ENCODE data around the gene RAG1.

Gene RAG1

DNA sequence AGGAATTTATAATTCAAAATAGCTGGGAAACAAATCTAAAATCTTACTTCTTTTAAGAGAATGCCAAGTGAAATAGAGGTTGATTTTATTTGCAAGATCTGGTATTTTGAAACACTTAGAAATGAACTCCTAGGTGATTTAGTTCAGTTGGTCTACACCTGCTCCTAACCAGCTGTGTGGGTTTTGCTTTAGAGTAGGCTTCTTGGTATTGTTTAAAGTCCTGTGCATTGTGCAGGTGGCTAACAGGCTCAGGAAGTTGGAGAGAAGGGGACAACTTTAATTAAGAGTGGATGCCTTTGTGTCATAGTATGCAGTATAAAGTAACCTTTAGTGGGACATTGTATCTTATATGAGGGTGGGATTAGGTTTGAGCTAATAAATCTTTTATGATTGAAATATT lies 34.3 kb downstream of the RAG1 start:
- TF ChIP-seq, protein P1, sequence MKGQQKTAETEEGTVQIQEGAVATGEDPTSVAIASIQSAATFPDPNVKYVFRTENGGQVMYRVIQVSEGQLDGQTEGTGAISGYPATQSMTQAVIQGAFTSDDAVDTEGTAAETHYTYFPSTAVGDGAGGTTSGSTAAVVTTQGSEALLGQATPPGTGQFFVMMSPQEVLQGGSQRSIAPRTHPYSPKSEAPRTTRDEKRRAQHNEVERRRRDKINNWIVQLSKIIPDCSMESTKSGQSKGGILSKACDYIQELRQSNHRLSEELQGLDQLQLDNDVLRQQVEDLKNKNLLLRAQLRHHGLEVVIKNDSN (IDR thresholded peaks at IDR 0.05): no peak
- TF ChIP-seq ZBTB7A (IDR thresholded peaks at IDR 0.05; ENCODE audit: low read depth) (no peak), NFIC (IDR thresholded peaks at IDR 0.05) (no peak), CEBPB (IDR thresholded peaks at IDR 0.05) (no peak), YY1 (IDR thresholded peaks at IDR 0.05; ENCODE audit: low read depth) (no peak), EP300 (IDR thresholded peaks at IDR 0.05; ENCODE audit: borderline replicate concordance) (no peak), FOXM1 (IDR thresholded peaks at IDR 0.05; ENCODE audit: borderline replicate concordance, low read depth) (no peak)

DNA sequence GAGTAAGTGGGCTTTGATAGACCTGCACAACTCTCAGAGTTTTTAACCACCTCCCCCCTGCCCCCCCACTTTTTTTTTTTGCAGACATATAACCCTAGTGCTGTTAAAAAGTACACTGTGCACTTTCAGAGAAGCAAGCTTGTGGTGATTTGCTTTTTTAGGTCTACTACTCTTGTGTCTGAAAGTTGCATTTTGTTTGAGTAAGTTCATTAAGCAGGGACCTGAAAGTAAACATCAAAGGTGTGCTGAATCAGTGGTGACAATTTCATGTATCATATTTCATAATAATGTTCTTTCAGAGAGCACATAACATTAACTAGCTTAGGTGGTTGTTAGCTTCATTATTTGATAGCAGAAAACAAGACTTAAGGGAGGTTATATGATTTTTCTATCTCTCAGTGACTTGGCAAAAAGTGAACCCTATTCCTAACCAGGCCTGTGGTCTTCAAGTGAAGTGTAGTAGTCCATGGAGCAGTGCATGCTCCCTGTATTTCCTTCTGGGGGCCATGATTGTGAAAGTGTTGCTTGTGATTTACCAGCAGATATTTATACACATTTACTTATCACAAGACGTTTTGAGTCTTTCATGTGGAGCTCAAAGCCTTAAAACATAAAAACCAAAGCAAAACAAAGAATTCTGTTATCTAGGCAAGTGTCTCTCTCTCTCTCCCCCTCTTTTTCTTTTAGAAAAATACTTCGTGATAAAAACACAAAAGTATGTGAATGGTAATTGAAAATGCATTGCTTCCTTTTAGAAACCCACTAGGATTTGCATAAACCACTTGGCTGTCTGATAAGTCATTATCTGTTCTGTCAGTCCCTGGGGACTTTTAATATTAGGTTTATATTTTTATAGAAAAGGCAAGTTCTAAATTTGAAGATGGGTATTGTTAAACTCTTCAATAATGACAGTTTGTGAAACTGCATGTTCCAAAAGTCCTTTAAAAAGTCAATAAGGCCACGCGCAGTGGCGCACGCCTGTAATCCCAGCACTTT lies 37.7 kb downstream of the RAG1 start:
- TF ChIP-seq TCF12 (IDR thresholded peaks at IDR 0.05; ENCODE audit: low read depth) (no peak), TEAD4 (IDR thresholded peaks at IDR 0.05) (no peak), NFIC (IDR thresholded peaks at IDR 0.05) (no peak), CREB1 (IDR thresholded peaks at IDR 0.05; ENCODE audit: low read depth) (no peak), ZBTB7A (IDR thresholded peaks at IDR 0.05; ENCODE audit: low read depth) (no peak), EGR1 (IDR thresholded peaks at IDR 0.05) (no peak)
- TF ChIP-seq, protein P1 (IDR thresholded peaks at IDR 0.05): no peak
- TF ChIP-seq, protein P2, sequence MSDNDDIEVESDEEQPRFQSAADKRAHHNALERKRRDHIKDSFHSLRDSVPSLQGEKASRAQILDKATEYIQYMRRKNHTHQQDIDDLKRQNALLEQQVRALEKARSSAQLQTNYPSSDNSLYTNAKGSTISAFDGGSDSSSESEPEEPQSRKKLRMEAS (IDR thresholded peaks at IDR 0.05): no peak

DNA sequence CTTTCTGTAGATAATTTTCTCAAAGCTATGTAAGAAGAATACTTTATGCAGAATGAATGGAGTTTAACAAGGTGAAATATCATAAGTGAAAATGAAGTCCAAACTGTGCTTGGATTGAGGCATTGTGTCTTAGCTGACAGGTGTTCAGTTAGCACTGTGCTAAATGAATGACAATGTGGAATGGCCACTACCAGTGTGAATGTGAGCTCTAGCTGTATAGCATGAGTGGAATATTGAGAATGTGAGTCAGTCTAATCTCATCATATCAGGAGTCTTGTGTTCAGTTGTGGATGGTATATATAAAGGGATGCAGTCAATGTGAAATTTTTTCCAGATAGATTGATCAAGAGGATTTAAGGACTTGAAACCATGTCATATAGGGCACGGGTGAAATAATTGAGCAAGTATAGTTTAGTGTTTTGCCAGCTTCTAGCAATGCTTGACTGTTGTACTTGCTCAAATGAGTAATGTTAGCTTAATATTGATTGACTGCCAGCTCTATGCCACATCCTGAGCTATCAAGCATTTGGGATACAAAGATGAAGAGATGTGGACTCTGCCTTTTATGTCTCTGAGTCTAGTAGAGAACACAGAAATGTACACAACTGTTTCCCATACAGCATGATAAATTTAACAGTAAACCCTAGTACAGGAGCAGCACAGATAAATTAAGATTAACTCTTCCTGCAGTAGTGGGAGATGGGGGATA lies 40.8 kb downstream of the RAG1 start:
- TF ChIP-seq ZBTB7A (IDR thresholded peaks at IDR 0.05; ENCODE audit: low read depth): no peak
- TF ChIP-seq FOXM1 (IDR thresholded peaks at IDR 0.05; ENCODE audit: borderline replicate concordance, low read depth): no peak
- TF ChIP-seq EGR1 (IDR thresholded peaks at IDR 0.05): no peak
- TF ChIP-seq TEAD4 (IDR thresholded peaks at IDR 0.05): no peak
- TF ChIP-seq RAD21 (IDR thresholded peaks at IDR 0.05; ENCODE audit: low read depth): no peak
- no peak for TF ChIP-seq TCF12 (IDR thresholded peaks at IDR 0.05; ENCODE audit: low read depth)
- TF ChIP-seq CREB1 (IDR thresholded peaks at IDR 0.05; ENCODE audit: low read depth): no peak
- TF ChIP-seq, protein P2 (IDR thresholded peaks at IDR 0.05): no peak

DNA sequence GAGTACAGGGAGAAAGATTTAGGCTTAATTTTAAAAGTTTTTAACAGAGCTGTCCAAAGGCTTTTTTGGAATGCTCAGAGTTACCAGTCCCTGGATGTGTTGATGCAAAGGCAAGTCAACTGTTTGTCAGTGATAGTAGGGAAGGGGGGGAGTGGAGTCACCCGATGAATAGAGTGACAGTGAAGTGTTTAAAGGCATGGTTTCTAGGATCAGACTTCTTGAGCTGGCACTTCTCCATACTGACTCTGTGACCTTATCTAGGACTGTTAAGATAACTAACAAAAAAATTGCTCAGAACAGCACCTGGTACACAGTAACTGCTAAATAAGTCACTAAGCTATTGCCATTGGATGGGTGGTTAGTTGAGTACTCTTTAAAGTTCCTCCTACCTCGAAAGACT lies 41.6 kb downstream of the RAG1 start:
- TF ChIP-seq YY1 (IDR thresholded peaks at IDR 0.05; ENCODE audit: low read depth): no peak
- no peak for TF ChIP-seq CEBPB (IDR thresholded peaks at IDR 0.05)
- no peak for TF ChIP-seq EGR1 (IDR thresholded peaks at IDR 0.05)
- TF ChIP-seq TCF12 (IDR thresholded peaks at IDR 0.05; ENCODE audit: low read depth): no peak
- TF ChIP-seq CREB1 (IDR thresholded peaks at IDR 0.05; ENCODE audit: low read depth): no peak
- TF ChIP-seq EP300 (IDR thresholded peaks at IDR 0.05; ENCODE audit: borderline replicate concordance): no peak
- TF ChIP-seq, protein P2 (IDR thresholded peaks at IDR 0.05): no peak
- no peak for TF ChIP-seq TAF1 (IDR thresholded peaks at IDR 0.05; ENCODE audit: low read depth)

DNA sequence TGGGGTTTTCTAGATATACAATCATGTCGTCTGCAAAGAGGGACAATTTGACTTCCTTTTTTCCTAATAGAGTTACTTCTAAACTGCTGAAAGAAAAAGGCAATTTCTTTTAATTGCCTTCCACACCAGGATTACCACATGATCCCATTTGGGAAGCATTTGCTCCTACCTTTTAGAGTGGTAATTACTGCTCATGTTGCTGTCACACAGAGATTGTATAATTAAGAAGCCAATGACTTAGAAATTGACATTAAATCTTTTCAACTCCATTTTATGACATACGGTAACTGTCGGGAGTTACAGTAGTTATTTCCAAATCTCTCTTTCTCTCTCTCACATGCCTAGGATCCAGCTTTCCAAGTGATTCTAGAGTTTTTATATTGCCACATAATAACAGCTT lies 48.0 kb downstream of the RAG1 start:
- TF ChIP-seq, protein P2 (IDR thresholded peaks at IDR 0.05): no peak
- TF ChIP-seq EGR1 (IDR thresholded peaks at IDR 0.05): no peak
- no peak for TF ChIP-seq CREB1 (IDR thresholded peaks at IDR 0.05; ENCODE audit: low read depth)
- TF ChIP-seq, protein P1 (IDR thresholded peaks at IDR 0.05): no peak
- TF ChIP-seq NFIC (IDR thresholded peaks at IDR 0.05): no peak
- no peak for TF ChIP-seq ZBTB7A (IDR thresholded peaks at IDR 0.05; ENCODE audit: low read depth)
- TF ChIP-seq RAD21 (IDR thresholded peaks at IDR 0.05; ENCODE audit: low read depth): no peak
- TF ChIP-seq TAF1 (IDR thresholded peaks at IDR 0.05; ENCODE audit: low read depth): no peak
- no peak for TF ChIP-seq TCF12 (IDR thresholded peaks at IDR 0.05; ENCODE audit: low read depth)
- TF ChIP-seq FOXM1 (IDR thresholded peaks at IDR 0.05; ENCODE audit: borderline replicate concordance, low read depth): no peak
- no peak for TF ChIP-seq EP300 (IDR thresholded peaks at IDR 0.05; ENCODE audit: borderline replicate concordance)
- TF ChIP-seq, protein P3, sequence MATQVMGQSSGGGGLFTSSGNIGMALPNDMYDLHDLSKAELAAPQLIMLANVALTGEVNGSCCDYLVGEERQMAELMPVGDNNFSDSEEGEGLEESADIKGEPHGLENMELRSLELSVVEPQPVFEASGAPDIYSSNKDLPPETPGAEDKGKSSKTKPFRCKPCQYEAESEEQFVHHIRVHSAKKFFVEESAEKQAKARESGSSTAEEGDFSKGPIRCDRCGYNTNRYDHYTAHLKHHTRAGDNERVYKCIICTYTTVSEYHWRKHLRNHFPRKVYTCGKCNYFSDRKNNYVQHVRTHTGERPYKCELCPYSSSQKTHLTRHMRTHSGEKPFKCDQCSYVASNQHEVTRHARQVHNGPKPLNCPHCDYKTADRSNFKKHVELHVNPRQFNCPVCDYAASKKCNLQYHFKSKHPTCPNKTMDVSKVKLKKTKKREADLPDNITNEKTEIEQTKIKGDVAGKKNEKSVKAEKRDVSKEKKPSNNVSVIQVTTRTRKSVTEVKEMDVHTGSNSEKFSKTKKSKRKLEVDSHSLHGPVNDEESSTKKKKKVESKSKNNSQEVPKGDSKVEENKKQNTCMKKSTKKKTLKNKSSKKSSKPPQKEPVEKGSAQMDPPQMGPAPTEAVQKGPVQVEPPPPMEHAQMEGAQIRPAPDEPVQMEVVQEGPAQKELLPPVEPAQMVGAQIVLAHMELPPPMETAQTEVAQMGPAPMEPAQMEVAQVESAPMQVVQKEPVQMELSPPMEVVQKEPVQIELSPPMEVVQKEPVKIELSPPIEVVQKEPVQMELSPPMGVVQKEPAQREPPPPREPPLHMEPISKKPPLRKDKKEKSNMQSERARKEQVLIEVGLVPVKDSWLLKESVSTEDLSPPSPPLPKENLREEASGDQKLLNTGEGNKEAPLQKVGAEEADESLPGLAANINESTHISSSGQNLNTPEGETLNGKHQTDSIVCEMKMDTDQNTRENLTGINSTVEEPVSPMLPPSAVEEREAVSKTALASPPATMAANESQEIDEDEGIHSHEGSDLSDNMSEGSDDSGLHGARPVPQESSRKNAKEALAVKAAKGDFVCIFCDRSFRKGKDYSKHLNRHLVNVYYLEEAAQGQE (IDR thresholded peaks at IDR 0.05; ENCODE audit: low read depth): no peak
- no peak for TF ChIP-seq CEBPB (IDR thresholded peaks at IDR 0.05)
- TF ChIP-seq YY1 (IDR thresholded peaks at IDR 0.05; ENCODE audit: low read depth): no peak
- no peak for TF ChIP-seq TEAD4 (IDR thresholded peaks at IDR 0.05)
